ENCODE results near the gene GRP. TPM values are rescaled to one million over a fixed set of nuclear protein-coding genes. Genes with fewer than 3 reads are reported as not detected.

The GRP gene
- total RNA-seq, 1 donor from 2014 or later, result not detected

GRCh38 chr18:59189746-59190145 is 30.2 kb upstream of the GRP start:
- Mint-ChIP-seq H3K27ac (ENCODE audit: unreplicated experiment) (no peak overlapping the region), H3K4me3 (ENCODE audit: unreplicated experiment) (no peak overlapping the region), H3K4me1 (ENCODE audit: low read depth, unreplicated experiment) (no peaks in the 10 kb centered on the region), H3K27me3 (ENCODE audit: low read depth, unreplicated experiment) (peaks cover 3% of the 10 kb centered on the region), H3K9me3 (ENCODE audit: unreplicated experiment) (peaks cover 8% of the 10 kb centered on the region), H3K36me3 (ENCODE audit: low read depth, unreplicated experiment) (peaks cover 1% of the 10 kb centered on the region)
- H3K36me3 ChIP-seq (ENCODE audit: insufficient read depth, low read length), result no peaks in the 10 kb centered on the region
- no peaks in the 10 kb centered on the region for H4K20me1 ChIP-seq (ENCODE audit: insufficient read depth, low read length)
- H3K79me2 ChIP-seq (ENCODE audit: insufficient read depth, low read length), result no peaks in the 10 kb centered on the region
- DNase-seq (ENCODE audit: low read depth), result no peak
- TF ChIP-seq CTCF (IDR thresholded peaks at IDR 0.05; ENCODE audit: insufficient read depth, low read depth, low read length) (no peak), EZH2 (IDR thresholded peaks at IDR 0.05; ENCODE audit: insufficient read depth, low read length) (no peak)
- no peak overlapping the region for H3K4me3 ChIP-seq (ENCODE audit: insufficient read depth, low read depth, low read length)
- H2AFZ ChIP-seq (ENCODE audit: low read depth, low read length), result no peak overlapping the region
- no peak overlapping the region for H3K27ac ChIP-seq (ENCODE audit: low read depth, low read length)
- no peaks in the 10 kb centered on the region for H3K9me3 ChIP-seq (ENCODE audit: insufficient read depth, low read depth, low read length)
- no peak overlapping the region for H3K4me2 ChIP-seq (ENCODE audit: low read length)
- H3K27me3 ChIP-seq (ENCODE audit: insufficient read depth, low read length), result peaks cover 3% of the 10 kb centered on the region
- H3K9ac ChIP-seq (ENCODE audit: low read length), result no peak overlapping the region
- no peak for FAIRE-seq
- H3K4me1 ChIP-seq (ENCODE audit: insufficient read depth, low read length), result no peaks in the 10 kb centered on the region

- Mint-ChIP-seq H3K9me3 (ENCODE audit: unreplicated experiment) (peaks cover 3% of the 10 kb centered on the region), H3K27ac (ENCODE audit: unreplicated experiment) (no peak overlapping the region), H3K4me3 (ENCODE audit: unreplicated experiment) (no peak overlapping the region), H3K4me1 (ENCODE audit: low read depth, unreplicated experiment) (no peaks in the 10 kb centered on the region), H3K27me3 (ENCODE audit: low read depth, unreplicated experiment) (peaks cover 31% of the 10 kb centered on the region), H3K36me3 (ENCODE audit: low read depth, unreplicated experiment) (no peaks in the 10 kb centered on the region)
- peaks cover 22% of the 10 kb centered on the region for H3K27me3 ChIP-seq (ENCODE audit: insufficient read depth, low read length)
- FAIRE-seq (no peak), DNase-seq (ENCODE audit: low read depth) (no peak)
- H3K9me3 ChIP-seq (ENCODE audit: insufficient read depth, low read depth, low read length), result no peaks in the 10 kb centered on the region
- H4K20me1 ChIP-seq (ENCODE audit: insufficient read depth, low read length), result no peaks in the 10 kb centered on the region
- no peak overlapping the region for H3K4me3 ChIP-seq (ENCODE audit: insufficient read depth, low read depth, low read length)
- no peak overlapping the region for H2AFZ ChIP-seq (ENCODE audit: low read depth, low read length)
- no peak for TF ChIP-seq CTCF (IDR thresholded peaks at IDR 0.05; ENCODE audit: insufficient read depth, low read depth, low read length)
- no peak for TF ChIP-seq EZH2 (IDR thresholded peaks at IDR 0.05; ENCODE audit: insufficient read depth, low read length)
- H3K79me2 ChIP-seq (ENCODE audit: insufficient read depth, low read length), result no peaks in the 10 kb centered on the region
- no peak overlapping the region for H3K27ac ChIP-seq (ENCODE audit: low read depth, low read length)
- H3K9ac ChIP-seq (ENCODE audit: low read length), result no peak overlapping the region
- H3K36me3 ChIP-seq (ENCODE audit: insufficient read depth, low read length), result no peaks in the 10 kb centered on the region
- no peak overlapping the region for H3K4me2 ChIP-seq (ENCODE audit: low read length)
- no peaks in the 10 kb centered on the region for H3K4me1 ChIP-seq (ENCODE audit: insufficient read depth, low read length)
Measured at GRCh38 chr18:59196161-59196725, 23.7 kb upstream of the GRP start.

GRCh38 chr18:59197636-59198035 is 22.3 kb upstream of the GRP start:
- H4K20me1 ChIP-seq (ENCODE audit: insufficient read depth, low read length), result no peaks in the 10 kb centered on the region
- no peak for FAIRE-seq
- no peak overlapping the region for H3K4me2 ChIP-seq (ENCODE audit: low read length)
- no peak for TF ChIP-seq EZH2 (IDR thresholded peaks at IDR 0.05; ENCODE audit: insufficient read depth, low read length)
- no peak for TF ChIP-seq CTCF (IDR thresholded peaks at IDR 0.05; ENCODE audit: insufficient read depth, low read depth, low read length)
- no peaks in the 10 kb centered on the region for H3K79me2 ChIP-seq (ENCODE audit: insufficient read depth, low read length)
- Mint-ChIP-seq H3K27me3 (ENCODE audit: low read depth, unreplicated experiment) (peaks cover 28% of the 10 kb centered on the region), H3K27ac (ENCODE audit: unreplicated experiment) (no peak overlapping the region), H3K4me3 (ENCODE audit: unreplicated experiment) (no peak overlapping the region), H3K9me3 (ENCODE audit: unreplicated experiment) (peaks cover 7% of the 10 kb centered on the region), H3K4me1 (ENCODE audit: low read depth, unreplicated experiment) (no peaks in the 10 kb centered on the region), H3K36me3 (ENCODE audit: low read depth, unreplicated experiment) (no peaks in the 10 kb centered on the region)
- no peak overlapping the region for H2AFZ ChIP-seq (ENCODE audit: low read depth, low read length)
- H3K4me1 ChIP-seq (ENCODE audit: insufficient read depth, low read length), result no peaks in the 10 kb centered on the region
- H3K36me3 ChIP-seq (ENCODE audit: insufficient read depth, low read length), result no peaks in the 10 kb centered on the region
- no peak overlapping the region for H3K27ac ChIP-seq (ENCODE audit: low read depth, low read length)
- DNase-seq (ENCODE audit: low read depth), result no peak
- peaks cover 25% of the 10 kb centered on the region for H3K27me3 ChIP-seq (ENCODE audit: insufficient read depth, low read length)
- no peaks in the 10 kb centered on the region for H3K9me3 ChIP-seq (ENCODE audit: insufficient read depth, low read depth, low read length)
- H3K9ac ChIP-seq (ENCODE audit: low read length), result no peak overlapping the region
- H3K4me3 ChIP-seq (ENCODE audit: insufficient read depth, low read depth, low read length), result no peak overlapping the region

Measured in astrocyte (in vitro differentiated cells and primary cell).